GM23248 (cell line): ENCODE data around the gene CFP. TPM values are rescaled to one million over a fixed set of nuclear protein-coding genes. Genes with fewer than 3 reads are reported as not detected.

Source experiments
- DNase-seq: peaks from one replicate; pipeline ENCODE4 v3.0.0-alpha.2; 2015
- H2AFZ ChIP-seq: fragments of 200-600 bp; sonication (generic); 2 replicates; pipeline ENCODE4 v1.6.1; 2016; ENCODE audit warnings: antibody characterized with exemption
- H3F3A ChIP-seq: fragments of 200-600 bp; sonication (generic); 2 replicates; pipeline ENCODE4 v1.6.1; 2016; ENCODE audit warnings: mild to moderate bottlenecking, antibody characterized with exemption, mixed run types; ENCODE audit not compliant: insufficient read depth
- H3K27ac ChIP-seq: fragments of 200-600 bp; sonication (generic); 2 replicates; pipeline ENCODE4 v1.5.1; 2016; ENCODE audit warnings: mild to moderate bottlenecking
- H3K27me3 ChIP-seq: fragments of 200-600 bp; sonication (generic); replicated peaks from 2 replicates; pipeline ENCODE4 v1.6.1; 2016; ENCODE audit warnings: mild to moderate bottlenecking; ENCODE audit not compliant: insufficient read depth
- H3K36me3 ChIP-seq: fragments of 200-600 bp; sonication (generic); 2 replicates; pipeline ENCODE4 v1.6.1; 2016; ENCODE audit warnings: low read depth, mild to moderate bottlenecking
- H3K4me1 ChIP-seq: fragments of 200-600 bp; sonication (generic); 2 replicates; pipeline ENCODE4 v1.6.1; 2016; ENCODE audit warnings: mild to moderate bottlenecking; ENCODE audit not compliant: insufficient read depth
- H3K4me2 ChIP-seq: fragments of 200-600 bp; sonication (generic); one replicate; pipeline ENCODE4 v1.6.1; 2016; ENCODE audit warnings: mild to moderate bottlenecking; ENCODE audit not compliant: unreplicated experiment
- H3K4me3 ChIP-seq: fragments of 200-600 bp; sonication (generic); 2 replicates; pipeline ENCODE4 v1.5.1; 2016; ENCODE audit warnings: mild to moderate bottlenecking
- H3K79me2 ChIP-seq: fragments of 200-600 bp; sonication (generic); 2 replicates; pipeline ENCODE4 v1.6.1; 2016; ENCODE audit warnings: mild to moderate bottlenecking; ENCODE audit not compliant: insufficient read depth
- H3K9ac ChIP-seq: fragments of 200-600 bp; sonication (generic); 2 replicates; pipeline ENCODE4 v1.6.1; 2016; ENCODE audit warnings: mild to moderate bottlenecking
- H3K9me2 ChIP-seq: fragments of 200-600 bp; sonication (generic); 2 replicates; pipeline ENCODE4 v1.6.1; 2016; ENCODE audit warnings: mixed run types, mild to moderate bottlenecking, moderate library complexity; ENCODE audit not compliant: insufficient read depth
- H3K9me3 ChIP-seq: fragments of 200-600 bp; sonication (generic); one replicate; pipeline ENCODE4 v1.6.1; 2017; ENCODE audit warnings: low read depth
- H4K20me1 ChIP-seq: fragments of 200-600 bp; sonication (generic); 2 replicates; pipeline ENCODE4 v1.6.0; 2016; ENCODE audit not compliant: insufficient read depth
- EZH2 ChIP-seq: fragments of 200-600 bp; sonication (generic); IDR thresholded peaks from 2 replicates; pipeline ENCODE4 v1.6.1; 2018; ENCODE audit warnings: antibody characterized with exemption, mild to moderate bottlenecking; ENCODE audit not compliant: insufficient read depth, poor library complexity, severe bottlenecking
- EZH2phosphoT487 ChIP-seq: fragments of 200-600 bp; sonication (generic); IDR thresholded peaks from 2 replicates; pipeline ENCODE4 v1.6.1; 2018; ENCODE audit warnings: antibody characterized with exemption, moderate library complexity, mild to moderate bottlenecking, low read depth; ENCODE audit not compliant: insufficient read depth
- WGBS, 2 experiments: methylation state at CpG; one replicate each; pipeline ENCODE4 v1.1.6; 2015 to 2017; ENCODE audit warnings: low lambda C conversion rate in 2 of 2, low coverage in 1 of 2; ENCODE audit errors: missing lambda C conversion rate in 2 of 2; 5-methylcytosine and 5-hydroxymethylcytosine counted together
- in situ Hi-C: fragments of 300-500 bp; cut with MboI; formaldehyde crosslinking; loops from 2 replicates; pipeline ENCODE4 v1.15.0; 2020
- polyA plus RNA-seq: library from polyadenylated mRNA; unstranded; fragments of >200 nt; fragmentation: Nextera tagmentation; extraction: Ambion mirVana; gene quantifications from 2 replicates; pipeline ENCODE4 v1.2.1, GENCODE V29; 2016
- total RNA-seq: library from RNA; depleted of rRNA; stranded (reverse); fragments of >200 nt; shearing (Covaris generic); gene quantifications from 2 replicates; pipeline ENCODE4 v1.2.3, GENCODE V29; 2014

CFP gene
- total and polyA plus RNA-seq, 2 experiments from 2014 or later, result not detected

GRCh38 chrX:47637546-47638195 is 7.9 kb upstream of the CFP start:
- Histone ChIP-seq H3K27ac (no peak overlapping the region), H3K4me3 (no peak overlapping the region), H3F3A (0 out of 2 replicates have a peak, but pooled peaks cover 4% of the 10 kb centered on the region), H3K9ac (no peak overlapping the region), H2AFZ (no peak overlapping the region), H3K36me3 (peaks cover 4% of the 10 kb centered on the region; the same call in 1 of the 2 replicates), H3K9me3 (no peaks in the 10 kb centered on the region), H4K20me1 (no peaks in the 10 kb centered on the region), H3K9me2 (no peaks in the 10 kb centered on the region), H3K4me2 (no peak overlapping the region), H3K79me2 (peaks cover 13% of the 10 kb centered on the region), H3K4me1 (no peaks in the 10 kb centered on the region), H3K27me3 (no peaks in the 10 kb centered on the region)
- DNase-seq, result no peak
- TF ChIP-seq EZH2, result no peak
- TF ChIP-seq EZH2phosphoT487, result no peak
- in situ Hi-C loops, result no loop called here
- 78 to 88% methylated on average over 18 to 23 of the region's 31 CpGs for WGBS, 2 experiments

GRCh38 chrX:47634871-47635575 is 5.3 kb upstream of the CFP start:
- Histone ChIP-seq H3K27me3 (no peaks in the 10 kb centered on the region), H3K9me3 (no peaks in the 10 kb centered on the region), H3K36me3 (no peaks in the 10 kb centered on the region; the same call in 1 of the 2 replicates), H3K4me2 (no peak overlapping the region), H3F3A (0 out of 2 replicates have a peak, but pooled peaks cover 4% of the 10 kb centered on the region), H3K4me1 (no peaks in the 10 kb centered on the region), H3K9ac (no peak overlapping the region), H2AFZ (no peak overlapping the region), H3K79me2 (no peaks in the 10 kb centered on the region), H3K9me2 (no peaks in the 10 kb centered on the region), H3K27ac (no peak overlapping the region), H3K4me3 (no peak overlapping the region), H4K20me1 (no peaks in the 10 kb centered on the region)
- DNase-seq, result no peak
- TF ChIP-seq EZH2phosphoT487 (no peak), EZH2 (no peak)
- in situ Hi-C loops, result no loop called here
- 95 to 97% methylated on average over 13 to 16 of the region's 16 CpGs for WGBS, 2 experiments

GRCh38 chrX:47633689-47634590 is 4.2 kb upstream of the CFP start:
- no peak overlapping the region for H3K4me3 ChIP-seq
- no peak overlapping the region for H3K27ac ChIP-seq
- H3K4me1 ChIP-seq, result no peaks in the 10 kb centered on the region
- H3K9me2 ChIP-seq, result no peaks in the 10 kb centered on the region
- TF ChIP-seq EZH2phosphoT487, result no peak
- H2AFZ ChIP-seq, result no peak overlapping the region
- H3K36me3 ChIP-seq, result no peaks in the 10 kb centered on the region; the same call in 1 of the 2 replicates
- no peak overlapping the region for H3K4me2 ChIP-seq
- DNase-seq, result no peak
- in situ Hi-C loops, result no loop called here
- no peaks in the 10 kb centered on the region for H3K9me3 ChIP-seq
- WGBS, 2 experiments, result 82 to 84% methylated on average over 14 of the region's 14 CpGs
- no peaks in the 10 kb centered on the region for H3K79me2 ChIP-seq
- H3K27me3 ChIP-seq, result no peaks in the 10 kb centered on the region
- no peak overlapping the region for H3K9ac ChIP-seq
- H4K20me1 ChIP-seq, result no peaks in the 10 kb centered on the region
- H3F3A ChIP-seq, result 0 out of 2 replicates have a peak, but pooled peaks cover 4% of the 10 kb centered on the region

DNA sequence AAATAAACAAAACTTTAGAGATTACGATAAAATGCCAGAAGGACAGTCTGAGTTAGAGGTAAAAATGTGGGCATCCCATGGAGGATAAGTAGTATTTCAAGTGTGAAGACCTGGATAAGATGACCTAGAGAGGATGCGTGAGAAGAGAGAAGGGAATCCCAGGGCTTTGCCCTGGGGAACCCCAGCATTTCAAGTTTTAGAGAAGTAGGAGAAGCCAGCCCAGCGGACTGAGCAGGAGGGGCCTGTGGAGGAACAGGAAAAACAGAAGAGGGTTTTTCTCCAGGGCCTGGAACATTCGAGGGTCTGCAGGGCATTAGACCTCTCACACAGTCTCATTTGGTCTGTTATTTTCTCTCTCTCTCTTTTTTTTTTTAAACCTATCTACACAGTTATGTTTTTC is 2.9 kb upstream of the CFP start:
- WGBS, 2 experiments, result 93 to 100% methylated on average over 4 of the region's 4 CpGs

More for the DNA sequence above, 2.9 kb upstream of the CFP start:
- in situ Hi-C loops, result no loop called here
- Histone ChIP-seq H3K9me3 (no peaks in the 10 kb centered on the region), H3K36me3 (no peaks in the 10 kb centered on the region; the same call in 1 of the 2 replicates), H4K20me1 (no peaks in the 10 kb centered on the region), H3K4me2 (no peak overlapping the region), H3K4me3 (no peak overlapping the region), H3F3A (0 out of 2 replicates have a peak, but pooled peaks cover 4% of the 10 kb centered on the region), H3K9ac (no peak overlapping the region), H3K9me2 (no peaks in the 10 kb centered on the region), H2AFZ (no peak overlapping the region), H3K27me3 (no peaks in the 10 kb centered on the region), H3K27ac (no peak overlapping the region), H3K4me1 (no peaks in the 10 kb centered on the region), H3K79me2 (no peaks in the 10 kb centered on the region)
- no peak for TF ChIP-seq EZH2phosphoT487
- TF ChIP-seq EZH2, result no peak
- DNase-seq, result no peak
